Measurements from ENCODE around the gene TAAR1.
"Not testable (repeated sequence)": the region's sequence is repeated elsewhere in the genome, so short reads cannot be mapped to it uniquely, and the experiment has no call there.

The TAAR1 gene

GRCh38 chr6:132659082-132659481 lies at the start of gene TAAR1:
Gene TAAR1, minus strand, starts transcription at chr6:132659182. Its CDS starts 13,179 bp downstream, at chr6:132646003.
- peak; percentile 77 for DNase-seq

- DNase-seq = no peak
These were observed 49.8 kb upstream of the TAAR1 start for GRCh38 chr6:132708771-132709170.

- DNase-seq = no peak
These were observed 49.0 kb upstream of the TAAR1 start for GRCh38 chr6:132708002-132708401.

- not testable (repeated sequence) for DNase-seq
These were observed 47.8 kb upstream of the TAAR1 start for GRCh38 chr6:132706756-132707155.

- no peak for DNase-seq
These were observed 45.0 kb upstream of the TAAR1 start for GRCh38 chr6:132703936-132704335.

- DNase-seq = no peak
These were observed 39.6 kb upstream of the TAAR1 start for GRCh38 chr6:132698608-132699007.

- DNase-seq = no peak
These were observed 36.8 kb upstream of the TAAR1 start for GRCh38 chr6:132695773-132696172.

- DNase-seq = no peak
These were observed 34.5 kb upstream of the TAAR1 start for GRCh38 chr6:132693478-132693877.

GRCh38 chr6:132690678-132691077 lies 31.7 kb upstream of the TAAR1 start:
- no peak for DNase-seq

GRCh38 chr6:132687306-132687705 lies 28.3 kb upstream of the TAAR1 start:
- no peak for DNase-seq

- no peak for DNase-seq
These were observed 27.5 kb upstream of the TAAR1 start for GRCh38 chr6:132686531-132686930.

GRCh38 chr6:132685009-132685408 lies 26.0 kb upstream of the TAAR1 start:
- DNase-seq = no peak

- DNase-seq = no peak
These were observed 25.3 kb upstream of the TAAR1 start for GRCh38 chr6:132684272-132684671.

GRCh38 chr6:132683543-132683942 lies 24.6 kb upstream of the TAAR1 start:
- DNase-seq = no peak

- DNase-seq = not testable (repeated sequence)
These were observed 20.1 kb upstream of the TAAR1 start for GRCh38 chr6:132679094-132679493.

GRCh38 chr6:132675749-132676148 lies 16.8 kb upstream of the TAAR1 start:
- DNase-seq = no peak

- DNase-seq = no peak
These were observed 16.0 kb upstream of the TAAR1 start for GRCh38 chr6:132675002-132675401.

- DNase-seq = peak; percentile 44
These were observed 14.6 kb upstream of the TAAR1 start for GRCh38 chr6:132673376-132674094.

GRCh38 chr6:132671295-132671694 lies 12.3 kb upstream of the TAAR1 start:
- DNase-seq = no peak

GRCh38 chr6:132669690-132670291 lies 10.8 kb upstream of the TAAR1 start:
- peak; percentile 67 for DNase-seq

GRCh38 chr6:132666118-132666517 lies 7.1 kb upstream of the TAAR1 start:
- DNase-seq = no peak

- DNase-seq = no peak
These were observed 5.5 kb upstream of the TAAR1 start for GRCh38 chr6:132664309-132665034.

- DNase-seq = no peak
These were observed 4.7 kb upstream of the TAAR1 start for GRCh38 chr6:132663661-132664060.

GRCh38 chr6:132661906-132662305 lies 2.9 kb upstream of the TAAR1 start:
- DNase-seq = no peak

All from NCI-H1105 treated with DMSO at 0.1 percent for 48 hours (cell line).